NCI-H2196 treated with DMSO at 0.1 percent for 48 hours (cell line): ENCODE measurements around the gene PTPN3.
"Not testable (repeated sequence)": the region's sequence is repeated elsewhere in the genome, so short reads cannot be mapped to it uniquely, and the experiment has no call there.

Experiments
- DNase-seq: peaks from one replicate; lab custom pipeline; 2025; ENCODE audit not compliant: unreplicated experiment; lab: John Stamatoyannopoulos, UW

PTPN3 gene

DNA sequence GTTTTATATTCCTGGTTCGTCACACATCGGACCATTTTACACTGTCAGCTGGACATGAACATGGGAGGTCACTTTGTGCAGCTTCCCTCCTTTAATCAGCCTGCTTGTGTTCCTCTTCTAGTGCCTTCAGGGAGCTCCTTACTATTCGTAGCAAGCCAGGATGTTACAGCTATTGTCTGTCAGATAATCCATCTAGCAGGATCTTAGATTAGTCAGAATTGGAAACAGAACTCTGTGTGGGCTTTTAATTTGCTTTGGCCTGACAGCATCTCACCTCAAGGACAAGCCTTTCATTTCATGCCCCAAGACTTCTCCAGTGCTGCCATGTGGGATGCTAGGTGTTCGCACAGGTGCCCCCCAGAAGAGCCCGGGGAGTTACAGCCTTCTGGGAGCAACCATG is 147.1 kb downstream of the PTPN3 start:
- DNase-seq, result no peak

GRCh38 chr9:109349421-109349846 is 148.7 kb downstream of the PTPN3 start:
- peak; percentile 60 for DNase-seq

- DNase-seq, result no peak
These were observed 151.2 kb downstream of the PTPN3 start for GRCh38 chr9:109346904-109347303.

GRCh38 chr9:109344866-109345265 is 153.2 kb downstream of the PTPN3 start:
- no peak for DNase-seq

DNA sequence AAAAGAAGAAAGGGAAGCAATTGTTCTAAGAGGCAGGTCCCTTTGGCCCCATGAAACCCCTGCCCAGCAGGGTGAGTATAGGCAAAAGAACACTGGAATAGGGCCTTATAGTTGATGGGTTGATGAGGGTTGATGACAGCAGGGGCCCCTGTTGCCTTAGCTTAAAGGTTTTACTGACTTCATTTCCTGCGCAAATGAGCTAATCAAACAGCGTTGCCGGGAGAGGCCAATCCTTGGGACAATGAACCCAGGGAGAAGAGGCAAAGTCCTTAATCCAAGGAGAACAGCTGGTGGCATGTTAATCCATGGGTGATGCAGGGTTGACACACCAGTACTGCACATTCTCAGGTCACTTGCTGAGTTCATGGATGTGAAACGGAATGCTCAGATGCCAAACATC is 155.2 kb downstream of the PTPN3 start:
- no peak for DNase-seq

DNA sequence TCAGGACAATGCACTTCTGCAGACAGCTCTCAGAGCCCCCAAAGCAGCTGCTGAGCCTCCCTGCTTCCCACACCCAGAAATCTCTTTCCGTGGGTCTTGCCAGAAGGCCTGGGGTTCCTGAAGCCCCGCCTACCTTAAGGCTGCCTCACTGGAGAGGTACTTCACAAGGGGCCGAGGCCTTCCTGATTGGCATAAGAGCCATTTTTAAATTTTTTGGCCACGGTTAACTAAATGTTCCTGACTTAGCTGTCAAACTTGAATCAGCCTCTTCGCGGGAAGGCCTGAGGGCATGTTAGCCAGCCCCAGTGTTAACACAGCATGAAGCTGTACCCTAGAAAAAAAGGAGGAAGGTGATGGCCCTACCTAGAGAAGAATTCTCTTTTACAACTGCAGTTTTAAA is 156.5 kb downstream of the PTPN3 start:
- no peak for DNase-seq

- not testable (repeated sequence) for DNase-seq
These were observed 157.1 kb downstream of the PTPN3 start for GRCh38 chr9:109340979-109341378.

GRCh38 chr9:109336409-109336808 is 161.7 kb downstream of the PTPN3 start:
- DNase-seq, result no peak

GRCh38 chr9:109335929-109336328 is 162.2 kb downstream of the PTPN3 start:
- DNase-seq, result no peak

- no peak for DNase-seq
These were observed 163.0 kb downstream of the PTPN3 start for GRCh38 chr9:109335121-109335520.

GRCh38 chr9:109331353-109331752 is 166.8 kb downstream of the PTPN3 start:
- DNase-seq, result peak; percentile 49

GRCh38 chr9:109329638-109330258 is 168.4 kb downstream of the PTPN3 start:
- no peak for DNase-seq

DNA sequence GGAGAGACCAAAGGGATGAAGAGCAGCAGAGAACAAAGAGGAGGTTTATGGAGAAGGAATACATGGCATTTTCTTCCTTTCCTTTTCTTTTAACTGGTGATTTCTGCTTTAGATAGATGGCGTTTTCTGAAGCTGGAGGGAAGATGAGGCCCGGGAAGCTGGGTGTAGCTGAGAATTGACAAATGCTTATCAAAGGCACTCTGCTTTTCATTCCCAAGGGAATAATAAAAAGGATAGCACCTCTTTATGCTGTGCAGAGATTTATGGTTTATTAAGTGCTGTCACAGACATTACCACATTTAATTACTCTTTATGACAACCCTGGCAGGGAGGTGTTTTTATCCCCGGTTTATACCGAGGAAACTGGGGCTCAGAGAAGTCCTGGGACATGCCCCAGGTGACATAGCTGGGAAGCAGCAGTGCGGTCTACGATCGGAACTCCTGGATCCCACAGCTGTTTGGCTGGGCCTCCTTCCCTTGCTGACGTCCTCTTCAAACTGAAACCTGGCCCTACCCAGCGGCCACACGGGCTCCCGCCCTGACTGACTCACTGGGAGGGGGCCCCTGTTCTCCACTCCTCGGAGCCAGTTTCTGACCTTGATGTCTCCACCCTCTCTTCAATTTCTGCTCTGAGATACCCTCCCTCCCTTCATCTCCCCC is 169.0 kb downstream of the PTPN3 start:
- no peak for DNase-seq
